Lung (tissue), 12 donors: ENCODE results near the gene IL3. TPM values are rescaled to one million over a fixed set of nuclear protein-coding genes. Genes with fewer than 3 reads are reported as not detected.

Experiments
- ATAC-seq: fragments of 200-7000 bp; cut with Tn5 transposase; one replicate; pipeline ENCODE4 v1.9.1; 2020; ENCODE audit warnings: moderate number of reproducible peaks; ENCODE audit not compliant: insufficient read depth, low FRiP score
- DNase-seq, 3 donors: peaks; one replicate each; pipeline ENCODE4 v3.0.0-alpha.2; 2013 to 2017
- H3K27ac ChIP-seq, 2 donors: one replicate each; pipeline ENCODE4 v1.5.1; 2013; ENCODE audit warnings: mild to moderate bottlenecking in 2 of 2, moderate library complexity in 2 of 2, control low read depth in 1 of 2, inconsistent platforms in 1 of 2, low read depth in 1 of 2, low read length in 1 of 2
- H3K27me3 ChIP-seq, 3 donors: one replicate each; pipeline ENCODE4 v1.5.1; 2013; ENCODE audit warnings: low read length in 2 of 3; ENCODE audit not compliant: control insufficient read depth in 3 of 3, insufficient read depth in 3 of 3
- H3K36me3 ChIP-seq, 4 donors: one replicate each; pipeline ENCODE4 v1.5.1; 2013; ENCODE audit warnings: low read length in 4 of 4, mild to moderate bottlenecking in 1 of 4, moderate library complexity in 1 of 4; ENCODE audit not compliant: control insufficient read depth in 4 of 4, insufficient read depth in 4 of 4
- H3K4me1 ChIP-seq, 5 donors: one replicate each; pipeline ENCODE4 v1.5.1; 2013; ENCODE audit warnings: low read length in 5 of 5, mild to moderate bottlenecking in 2 of 5, moderate library complexity in 1 of 5; ENCODE audit not compliant: control insufficient read depth in 5 of 5, insufficient read depth in 5 of 5
- H3K4me3 ChIP-seq: one replicate; pipeline ENCODE4 v1.5.1; 2013; ENCODE audit warnings: mild to moderate bottlenecking, control low read depth, moderate library complexity
- H3K9ac ChIP-seq, 2 donors: one replicate each; pipeline ENCODE4 v1.5.1; 2013; ENCODE audit warnings: low read length in 2 of 2, control low read depth in 1 of 2; ENCODE audit not compliant: insufficient read depth in 1 of 2
- H3K9me3 ChIP-seq, 4 donors: one replicate each; pipeline ENCODE4 v1.5.1; 2013; ENCODE audit warnings: low read length in 3 of 4, mild to moderate bottlenecking in 1 of 4, moderate library complexity in 1 of 4; ENCODE audit not compliant: control insufficient read depth in 4 of 4, insufficient read depth in 3 of 4
- CTCF ChIP-seq: IDR thresholded peaks from 2 replicates; pipeline ENCODE4 v1.5.1; 2012; ENCODE audit warnings: mild to moderate bottlenecking; ENCODE audit errors: control extremely low read depth, extremely low read depth
- WGBS, 2 donors: extraction: QIAGEN DNeasy Blood & Tissue Kit; methylation state at CpG; one replicate each; pipeline ENCODE4 v1.1.7; 2013; 5-methylcytosine and 5-hydroxymethylcytosine counted together
- polyA plus RNA-seq, 2 donors: library from polyadenylated mRNA; stranded (reverse); fragments of 200-250 nt; gene quantifications; one replicate each; pipeline ENCODE4 v1.2.1, GENCODE V29; 2013
- total RNA-seq, 2 donors: library from RNA; depleted of rRNA in 1 of 2; stranded (reverse); fragments of >200 nt in 1 of 2; gene quantifications; one replicate each; pipeline ENCODE4 v1.2.1, GENCODE V29; 2014 to 2021
- donor health status: control.
- donor health status: control.
- donor health status: Bipolar disorder and iron deficiency.
- donor health status: healthy.
- donor health status: DM: yes; HTN: yes; CAD: no.

IL3 gene
- total and polyA plus RNA-seq, 4 donors, result not detected

- ATAC-seq, result no peak
- H3K27ac ChIP-seq, result no peak overlapping the region
- no peak overlapping the region for H3K9ac ChIP-seq
- H3K27me3 ChIP-seq, result no peaks in the 10 kb centered on the region
- H3K9me3 ChIP-seq, result no peaks in the 10 kb centered on the region
- no peak for TF ChIP-seq CTCF
- peaks cover 0 to 13% (median 0%) of the 10 kb centered on the region in 5 donors for H3K4me1 ChIP-seq
- DNase-seq, result no peak
- no peak overlapping the region for H3K4me3 ChIP-seq
- no peaks in the 10 kb centered on the region for H3K36me3 ChIP-seq
- 73 to 84% methylated on average over 4 of the region's 4 CpGs for WGBS, 2 donors
Measured at GRCh38 chr5:132083071-132083678, 22.7 kb downstream of the IL3 start.

- Histone ChIP-seq H3K36me3 (no peaks in the 10 kb centered on the region), H3K27me3 (no peaks in the 10 kb centered on the region), H3K9me3 (no peaks in the 10 kb centered on the region), H3K4me3 (no peak overlapping the region), H3K27ac (peak overlapping the region in 1 of 2 donors; percentile 26), H3K4me1 (peaks cover 0 to 13% (median 0%) of the 10 kb centered on the region in 5 donors), H3K9ac (no peak overlapping the region)
- TF ChIP-seq CTCF, result no peak
- DNase-seq (no peak), ATAC-seq (no peak)
- 78 to 89% methylated on average over 4 of the region's 4 CpGs for WGBS, 2 donors
Measured at GRCh38 chr5:132085686-132086085, 25.2 kb downstream of the IL3 start.

GRCh38 chr5:132086277-132086794 is 25.9 kb downstream of the IL3 start:
- 29 to 50% methylated on average over 2 of the region's 2 CpGs for WGBS, 2 donors
- DNase-seq (peak; percentile 60 to 79 (median 66)), ATAC-seq (peak; percentile 70)
- Histone ChIP-seq H3K4me3 (no peak overlapping the region), H3K9me3 (no peaks in the 10 kb centered on the region), H3K27ac (peak overlapping the region in 1 of 2 donors; percentile 58), H3K27me3 (no peaks in the 10 kb centered on the region), H3K4me1 (peaks cover 0 to 13% (median 0%) of the 10 kb centered on the region in 5 donors), H3K9ac (no peak overlapping the region), H3K36me3 (no peaks in the 10 kb centered on the region)
- no peak for TF ChIP-seq CTCF

GRCh38 chr5:132087176-132087575 is 26.7 kb downstream of the IL3 start:
- peaks cover 0 to 13% (median 0%) of the 10 kb centered on the region in 5 donors for H3K4me1 ChIP-seq
- no peak for ATAC-seq
- H3K27ac ChIP-seq, result no peak overlapping the region
- WGBS, 2 donors, result 91% methylated on average over 6 of the region's 6 CpGs
- no peaks in the 10 kb centered on the region for H3K36me3 ChIP-seq
- no peak for DNase-seq
- no peak for TF ChIP-seq CTCF
- no peak overlapping the region for H3K9ac ChIP-seq
- H3K27me3 ChIP-seq, result no peaks in the 10 kb centered on the region
- H3K9me3 ChIP-seq, result no peaks in the 10 kb centered on the region
- no peak overlapping the region for H3K4me3 ChIP-seq
